ENCODE results near the gene ZDHHC19.

DNA sequence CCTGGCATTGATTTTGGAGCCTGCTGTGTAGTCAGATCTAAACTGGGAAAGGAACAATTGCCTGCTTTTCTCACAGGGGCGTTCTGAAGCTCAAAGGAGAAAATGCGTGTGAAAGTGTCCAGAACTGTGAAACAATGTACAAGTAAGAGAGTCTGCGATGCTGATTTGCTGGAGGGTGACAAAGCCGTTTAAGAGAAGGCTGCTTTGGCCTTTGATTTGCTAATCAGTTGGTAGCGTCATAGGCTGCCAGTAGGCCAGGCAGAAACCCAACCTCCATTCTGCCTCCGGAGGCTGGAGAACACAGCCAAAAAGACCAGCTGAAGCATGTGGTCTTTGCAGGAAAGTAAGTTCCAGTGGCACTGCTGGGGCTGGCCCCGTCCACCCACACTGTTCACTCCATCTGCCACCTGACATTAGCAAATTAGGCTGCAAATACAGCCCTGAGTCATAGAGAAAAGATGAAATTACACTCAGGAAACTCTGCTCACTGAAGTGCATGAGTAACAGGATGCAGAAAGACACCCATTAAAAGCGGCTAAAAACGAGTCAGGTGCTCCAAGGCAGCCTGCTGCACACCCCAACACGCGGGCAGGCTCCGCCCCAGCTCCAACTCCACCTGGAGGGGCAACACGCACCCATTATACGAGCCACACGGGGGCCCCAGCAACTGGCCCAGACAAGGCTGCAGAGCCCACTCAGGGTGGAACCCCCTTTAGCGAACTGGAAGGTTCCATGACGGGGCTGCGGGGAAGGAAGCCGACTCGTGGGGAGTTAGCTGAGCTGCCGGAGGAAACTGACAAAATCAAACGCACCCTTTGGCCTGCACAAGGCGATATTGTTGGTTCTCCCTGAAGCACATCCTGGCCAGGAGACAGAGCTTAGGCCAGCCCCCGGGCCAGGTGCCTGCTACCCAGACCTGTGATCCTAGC is 31.6 kb downstream of the ZDHHC19 start:
- no peak for TF ChIP-seq CTCF (IDR thresholded peaks at IDR 0.05)
- TF ChIP-seq POLR2A (IDR thresholded peaks at IDR 0.05), result no peak

All from body of pancreas (tissue), 4 donors.